SHP77 (cell line): ENCODE results near the gene SMIM27.

Source experiments
- DNase-seq, 2 experiments: peaks; one replicate each; lab custom pipeline; 2025; lab: John Stamatoyannopoulos, UW

The SMIM27 gene

GRCh38 chr9:32554591-32554990, 2.5 kb downstream of the SMIM27 start:
- no peak for DNase-seq

GRCh38 chr9:32558408-32558934, 6.3 kb downstream of the SMIM27 start:
- no peak for DNase-seq

DNA sequence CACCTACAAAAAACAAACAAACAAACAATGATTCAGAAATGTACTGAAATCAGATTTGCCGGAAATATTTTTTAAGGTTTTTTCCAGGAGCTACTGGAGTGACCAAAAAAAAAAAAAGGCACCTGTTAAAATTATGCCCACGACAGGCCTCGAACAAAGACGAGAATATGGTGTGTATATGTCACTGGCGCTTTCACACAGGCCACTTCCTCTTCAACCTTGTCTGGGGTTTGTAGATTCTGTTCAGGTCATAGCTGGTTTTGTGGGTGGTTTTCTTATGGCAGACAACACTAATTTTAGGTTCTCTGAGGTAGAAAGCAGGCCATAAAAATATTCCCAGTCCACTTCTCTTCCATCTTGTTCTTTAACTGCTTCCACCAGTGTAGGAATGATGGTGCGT, 13.8 kb downstream of the SMIM27 start:
- no peak for DNase-seq

- no peak for DNase-seq
Observed at GRCh38 chr9:32566770-32567169, 14.6 kb downstream of the SMIM27 start.

- DNase-seq = no peak
Observed at GRCh38 chr9:32570262-32570661, 18.1 kb downstream of the SMIM27 start.

GRCh38 chr9:32571969-32572899, 20.1 kb downstream of the SMIM27 start:
- peak; percentile 12 to 23 for DNase-seq

DNA sequence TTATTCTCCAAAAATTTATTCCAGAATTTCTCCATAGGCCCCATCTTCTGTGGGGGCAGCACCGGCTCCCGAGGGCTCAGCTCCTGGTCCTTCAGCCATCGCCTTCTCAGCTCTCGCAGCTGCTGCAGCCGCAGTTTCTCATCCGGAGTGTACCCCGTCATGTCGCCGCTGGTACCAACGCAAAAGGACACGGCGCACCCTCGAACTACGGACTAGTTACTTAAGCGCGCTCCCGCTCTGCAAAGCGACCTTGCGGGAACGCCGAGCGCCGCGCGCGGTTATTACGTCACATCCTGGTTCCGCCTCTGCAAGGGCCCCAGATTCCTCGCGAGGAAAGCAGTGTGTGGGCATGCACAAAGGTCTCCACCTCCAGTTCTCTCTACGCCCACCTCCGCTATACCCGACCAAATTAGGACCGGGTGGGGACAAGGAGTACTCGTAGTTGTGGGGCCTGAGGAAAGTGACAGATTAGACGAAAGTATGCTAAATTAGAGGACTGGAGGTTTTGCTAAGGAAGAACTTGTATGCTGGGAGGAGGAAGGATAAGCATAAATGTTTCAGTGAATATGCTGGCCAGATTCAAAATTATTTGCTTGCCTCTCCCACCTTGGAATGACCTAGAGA, 20.9 kb downstream of the SMIM27 start, which contains the start of gene NDUFB6:
NDUFB6 (minus strand) TSS at position 260 of the 624 bp plus-strand sequence; CDS start at position 161, 99 bp downstream.
- DNase-seq = peak; percentile 75 to 85

DNA sequence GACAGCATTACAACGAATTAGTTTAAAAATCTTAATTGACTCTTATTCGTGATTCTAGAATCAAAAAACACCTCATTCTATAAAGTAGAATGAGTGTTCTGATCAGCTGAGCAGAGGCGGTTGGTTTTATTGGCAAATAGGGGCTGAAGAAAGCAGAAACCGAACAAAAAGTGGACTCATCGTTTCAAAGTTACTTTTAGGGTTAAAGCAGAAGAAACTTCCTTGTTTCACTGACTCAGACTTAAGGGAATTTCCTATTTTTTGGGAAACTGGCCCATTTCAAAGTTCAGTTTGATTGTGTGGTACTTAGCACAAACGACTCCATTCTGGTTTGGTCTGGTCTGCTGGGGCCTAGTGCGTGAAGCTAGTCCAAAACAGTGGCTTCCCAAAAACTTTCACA, 21.7 kb downstream of the SMIM27 start:
- DNase-seq = no peak

DNA sequence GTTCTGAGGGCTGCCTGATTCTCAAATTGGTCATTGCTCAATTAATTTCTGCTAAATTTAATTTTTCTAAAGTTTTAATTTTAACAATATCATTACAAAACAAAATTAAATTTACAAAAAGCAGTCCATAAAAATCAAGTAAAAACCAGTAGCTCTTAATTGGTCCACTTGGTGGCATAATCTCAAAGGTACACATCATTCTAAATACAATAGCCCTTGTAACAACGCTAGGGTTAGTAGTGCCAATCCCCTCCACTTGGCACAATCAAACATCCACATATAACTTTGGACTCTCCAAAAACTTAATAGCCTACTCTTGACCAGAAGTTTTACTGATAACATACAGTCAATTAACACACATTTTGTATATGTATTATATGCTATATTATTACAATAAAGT, 22.7 kb downstream of the SMIM27 start:
- DNase-seq = no peak

GRCh38 chr9:32577316-32577715, 25.2 kb downstream of the SMIM27 start:
- DNase-seq = no peak

DNA sequence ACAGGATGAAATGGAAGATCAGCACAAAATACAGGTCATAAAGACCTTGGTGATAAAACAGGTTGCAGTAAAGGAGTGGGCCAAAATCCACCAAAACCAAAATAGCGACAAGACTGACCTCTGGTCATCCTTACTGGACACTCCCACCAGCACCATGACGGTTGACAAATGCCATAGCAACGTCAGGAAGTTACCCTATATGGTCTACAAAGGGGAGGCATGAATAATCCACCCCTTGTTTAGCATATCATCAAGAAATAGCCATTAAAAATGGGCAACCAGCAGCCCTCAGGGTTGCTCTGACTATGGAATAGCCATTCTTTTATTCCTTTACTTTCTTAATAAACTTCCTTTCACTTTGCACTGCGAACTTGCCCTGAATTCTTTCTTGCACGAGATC, 26.8 kb downstream of the SMIM27 start:
- DNase-seq = no peak

- peak in 1 of 2 experiments; percentile 18 for DNase-seq
Observed at GRCh38 chr9:32579706-32580331, 27.7 kb downstream of the SMIM27 start.

GRCh38 chr9:32580631-32581300, 28.6 kb downstream of the SMIM27 start:
- no peak for DNase-seq

- peak; percentile 6 to 28 for DNase-seq
Observed at GRCh38 chr9:32581512-32582143, 29.5 kb downstream of the SMIM27 start.

DNA sequence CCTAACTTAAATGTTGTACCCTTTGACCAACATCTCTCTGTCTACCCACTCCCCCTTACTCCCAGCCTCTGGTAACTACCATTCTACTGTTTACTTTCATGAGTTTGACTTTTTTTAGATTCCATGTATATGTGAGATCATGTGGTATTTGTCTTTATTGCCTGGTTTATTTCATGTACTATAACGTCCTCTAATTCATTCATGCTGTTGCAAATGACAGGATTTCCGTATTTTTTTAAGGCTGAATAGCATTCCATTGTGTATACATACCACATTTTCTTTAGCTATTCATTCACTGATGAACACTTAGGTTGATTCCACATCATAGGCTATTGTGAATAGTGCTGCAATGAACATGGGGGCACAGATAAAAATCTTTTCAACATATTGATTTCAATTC, 32.7 kb downstream of the SMIM27 start:
- no peak for DNase-seq

DNA sequence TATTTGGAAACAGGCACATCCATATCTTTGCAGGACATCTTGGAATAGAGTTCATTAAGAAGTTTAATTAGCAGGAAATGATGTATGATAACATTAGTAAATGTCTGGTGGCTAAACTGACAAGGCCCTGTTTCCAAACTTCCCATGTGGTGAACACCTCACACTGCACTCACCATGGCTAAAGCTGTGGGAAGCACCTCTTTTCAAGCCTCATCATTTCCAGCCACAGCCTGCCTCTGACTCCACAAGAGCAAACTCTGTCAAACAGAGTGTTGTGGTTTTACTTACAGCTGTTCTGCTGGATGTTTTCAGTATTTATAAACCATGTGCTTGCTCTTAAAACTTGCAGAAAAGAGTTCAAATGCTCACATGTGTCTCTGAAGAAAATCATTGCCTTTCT, 35.8 kb downstream of the SMIM27 start:
- DNase-seq = no peak

- DNase-seq = no peak
Observed at GRCh38 chr9:32589083-32589723, 37.1 kb downstream of the SMIM27 start.

DNA sequence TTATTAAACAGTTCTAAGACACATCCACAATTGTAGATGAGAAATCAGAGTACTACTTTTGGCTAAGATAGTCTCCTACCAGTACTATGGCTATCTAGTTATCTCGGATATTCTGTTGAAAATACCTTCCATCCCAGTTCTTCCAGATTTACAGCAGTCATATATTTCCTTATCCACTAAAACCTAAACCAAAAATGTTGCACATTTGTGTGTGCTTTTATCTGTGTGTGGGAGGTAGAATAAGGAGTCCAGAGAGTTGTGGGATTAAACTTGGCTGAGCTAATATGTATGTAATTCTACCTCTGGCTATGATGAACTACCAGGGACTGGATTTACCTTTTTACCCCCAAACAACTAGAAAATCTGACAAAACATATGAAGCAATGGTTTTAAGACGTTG, 38.3 kb downstream of the SMIM27 start:
- no peak for DNase-seq

DNA sequence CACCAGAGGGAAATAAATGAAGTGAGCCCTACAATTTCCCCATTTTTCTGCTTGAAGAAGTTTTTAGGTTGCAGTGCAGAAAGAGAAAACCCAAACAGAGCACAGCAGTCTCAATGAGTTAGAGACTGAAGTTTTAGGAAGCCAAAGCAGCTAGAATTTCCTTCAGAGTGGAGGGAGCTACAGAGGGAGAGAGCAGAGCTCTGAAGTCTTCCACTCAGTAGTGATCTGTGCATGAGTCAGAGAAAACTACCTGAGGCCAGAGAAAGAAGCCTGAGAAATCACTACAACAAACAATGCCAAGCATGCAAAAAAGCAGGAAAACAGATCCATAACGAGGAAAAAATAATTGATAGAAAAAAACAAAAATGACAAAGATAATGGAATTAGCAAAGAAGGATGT, 38.8 kb downstream of the SMIM27 start:
- DNase-seq = no peak

DNA sequence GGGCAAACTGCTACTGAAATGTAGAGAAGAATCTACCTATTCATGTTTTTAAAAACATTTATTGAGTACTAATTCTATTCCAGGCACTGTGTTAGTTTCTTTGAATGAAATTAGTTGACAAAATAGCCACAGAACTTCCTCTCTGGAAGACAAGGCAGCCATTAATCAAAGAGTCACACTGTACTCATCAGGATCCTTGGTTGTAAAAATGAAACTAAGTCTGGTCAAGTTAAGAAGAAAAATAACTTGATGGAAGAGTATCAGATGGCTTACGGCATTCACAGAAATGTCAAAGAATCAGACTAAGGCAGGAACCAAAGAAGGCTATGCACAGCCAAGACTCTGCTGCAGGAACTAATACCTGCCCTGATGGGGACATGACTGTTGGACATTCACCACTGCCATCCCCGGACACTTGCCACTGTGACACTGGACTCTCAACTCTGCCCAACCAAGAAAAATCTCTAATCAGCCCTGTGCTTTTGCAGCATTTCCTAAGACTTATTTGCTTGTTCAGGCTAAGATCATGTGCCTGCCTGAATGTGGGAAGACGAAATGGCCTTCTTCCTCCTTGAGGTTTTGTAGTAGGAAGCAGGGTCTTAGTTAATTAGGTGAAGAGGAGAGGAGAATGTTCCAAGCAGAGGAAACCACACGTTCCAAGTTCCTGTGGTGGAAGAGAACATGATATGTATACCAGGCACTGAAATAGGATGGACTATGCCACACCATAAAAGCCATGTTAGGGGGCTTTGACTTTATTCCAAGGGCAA, 44.2 kb downstream of the SMIM27 start:
- no peak for DNase-seq
